ENCODE measurements around the gene MSH3. TPM values are rescaled to one million over a fixed set of nuclear protein-coding genes. Genes with fewer than 3 reads are reported as not detected.

The MSH3 gene
- total RNA-seq, 1 donor from 2014 or later, result 8.7 TPM

- intact Hi-C loops (cut with DNase I), result no loop called here
- Histone ChIP-seq H3K27ac (no peak overlapping the region), H3K4me1 (no peaks in the 10 kb centered on the region), H3K4me3 (no peak overlapping the region), H3K27me3 (no peaks in the 10 kb centered on the region), H3K36me3 (peaks cover 14 to 39% of the 10 kb centered on the region in 2 donors), H3K9me3 (no peaks in the 10 kb centered on the region)
- TF ChIP-seq CTCF (IDR thresholded peaks at IDR 0.05), result no peak
- DNase-seq (ENCODE audit: low spot score in 2 of 2), result no peak
Measured at GRCh38 chr5:80667384-80667783, 12.9 kb downstream of the MSH3 start.

DNA sequence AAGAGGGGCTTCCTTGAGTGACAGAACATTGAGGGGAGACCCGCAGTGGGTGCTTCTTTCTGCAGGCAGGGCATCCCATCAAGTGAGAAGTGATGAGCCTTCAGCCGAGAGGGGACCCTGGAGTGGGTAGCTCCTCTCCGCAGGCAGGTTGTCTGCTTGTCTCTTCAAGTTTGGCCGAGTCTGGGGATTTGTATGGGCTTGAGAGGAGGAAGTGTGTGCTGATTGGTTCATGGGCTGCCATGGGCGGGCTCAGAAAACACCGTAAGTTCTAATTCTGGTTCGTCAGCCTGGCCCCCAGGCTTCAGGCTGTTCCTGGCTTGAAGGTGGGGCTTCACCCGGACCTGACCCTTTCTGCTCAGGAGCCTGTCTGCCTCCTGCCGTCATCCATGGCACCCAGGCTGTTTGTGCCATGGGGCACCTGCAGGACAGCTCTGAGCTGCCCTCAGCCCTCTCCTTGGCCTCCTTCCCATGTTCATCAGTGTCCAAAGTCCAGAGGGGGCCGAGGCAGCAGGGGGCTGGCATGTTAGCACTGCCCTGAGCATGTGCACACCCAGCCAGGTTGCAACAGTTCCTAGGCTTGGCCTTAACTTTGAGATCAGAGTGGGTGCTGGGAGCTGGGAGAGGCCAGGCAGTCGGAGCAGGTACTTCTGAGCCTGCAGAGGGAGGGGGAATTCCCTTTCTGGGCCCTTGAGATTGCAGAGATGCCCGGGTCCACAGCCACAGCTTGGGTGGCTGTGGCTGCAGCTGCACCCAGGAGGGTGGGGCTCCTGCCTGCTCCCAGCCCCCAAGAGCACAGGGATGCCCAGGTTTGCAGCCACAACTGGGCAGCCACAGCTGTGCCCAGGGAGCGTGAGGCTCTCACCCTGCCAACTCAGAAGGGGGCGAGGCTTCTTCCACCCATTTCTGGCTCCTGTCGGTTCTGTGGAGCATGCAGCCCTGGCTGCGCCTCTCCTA lies 13.8 kb downstream of the MSH3 start:
- H3K27me3 ChIP-seq, result no peaks in the 10 kb centered on the region
- no peaks in the 10 kb centered on the region for H3K9me3 ChIP-seq
- DNase-seq (ENCODE audit: low spot score in 2 of 2), result no peak
- TF ChIP-seq CTCF (IDR thresholded peaks at IDR 0.05), result no peak
- no peak overlapping the region for H3K27ac ChIP-seq
- H3K4me1 ChIP-seq, result no peaks in the 10 kb centered on the region
- peaks cover 18 to 39% of the 10 kb centered on the region in 2 donors for H3K36me3 ChIP-seq
- intact Hi-C loops (cut with DNase I), result no loop called here
- no peak overlapping the region for H3K4me3 ChIP-seq

DNA sequence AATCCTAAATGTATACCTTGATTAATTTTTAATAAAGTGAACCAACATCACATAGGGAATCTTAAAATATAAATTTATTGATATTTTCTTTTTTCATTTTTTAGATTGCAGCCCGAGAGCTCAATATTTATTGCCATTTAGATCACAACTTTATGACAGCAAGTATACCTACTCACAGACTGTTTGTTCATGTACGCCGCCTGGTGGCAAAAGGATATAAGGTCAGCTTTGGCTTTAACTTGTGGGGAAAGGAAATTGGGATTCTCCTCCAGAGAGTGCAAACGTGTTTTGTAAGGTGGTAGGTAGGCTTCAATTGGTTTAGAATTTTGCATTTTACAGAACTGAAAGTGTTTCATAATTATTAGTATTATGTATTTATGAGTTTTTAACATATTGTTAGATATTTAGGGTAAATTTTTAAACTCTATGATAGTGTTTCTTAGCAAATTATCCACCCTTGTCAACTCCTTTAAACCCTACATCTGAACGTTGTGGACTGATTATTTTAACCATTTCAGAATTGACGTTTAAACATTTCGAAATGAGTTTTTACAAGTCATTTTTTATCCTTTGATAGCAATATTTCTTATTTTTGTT lies 17.8 kb downstream of the MSH3 start:
- Histone ChIP-seq H3K4me3 (no peak overlapping the region), H3K9me3 (no peaks in the 10 kb centered on the region), H3K4me1 (no peaks in the 10 kb centered on the region), H3K36me3 (peaks cover 34 to 40% of the 10 kb centered on the region in 2 donors), H3K27me3 (no peaks in the 10 kb centered on the region), H3K27ac (no peak overlapping the region)
- intact Hi-C loops (cut with DNase I), result loop anchor here (5.0 kb wide), 2 partner anchors 185 to 580 kb away; partner anchors contain the start of gene FAM151B
- TF ChIP-seq CTCF (IDR thresholded peaks at IDR 0.05), result peak; percentile 26 to 76 (median 75)
- DNase-seq (ENCODE audit: low spot score in 2 of 2), result peak in 1 of 2 donors; percentile 77

DNA sequence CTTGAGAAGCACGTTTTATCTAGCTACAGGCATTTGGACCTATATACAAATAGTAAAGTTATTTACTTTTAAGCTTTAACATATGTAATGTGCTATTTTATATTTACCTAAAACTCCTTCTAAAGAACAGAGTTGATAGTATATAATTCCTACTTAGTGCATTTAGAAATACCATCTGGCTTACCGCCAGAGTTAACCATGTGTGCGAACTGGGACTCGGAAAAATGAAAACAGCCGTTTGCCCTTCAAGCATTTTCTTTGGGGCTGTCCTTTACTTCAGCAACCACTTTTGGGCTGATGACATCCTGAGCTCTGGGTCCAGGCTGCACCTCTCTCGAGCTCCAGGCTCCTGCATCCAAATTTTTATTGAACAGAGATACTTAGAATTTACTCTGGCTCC lies 22.3 kb downstream of the MSH3 start:
- no peak for TF ChIP-seq CTCF (IDR thresholded peaks at IDR 0.05)
- H3K27me3 ChIP-seq, result no peaks in the 10 kb centered on the region
- no peaks in the 10 kb centered on the region for H3K4me1 ChIP-seq
- no peaks in the 10 kb centered on the region for H3K9me3 ChIP-seq
- no peak overlapping the region for H3K4me3 ChIP-seq
- H3K27ac ChIP-seq, result no peak overlapping the region
- intact Hi-C loops (cut with DNase I), result no loop called here
- H3K36me3 ChIP-seq, result peaks cover 37 to 41% of the 10 kb centered on the region in 2 donors
- no peak for DNase-seq (ENCODE audit: low spot score in 2 of 2)

DNA sequence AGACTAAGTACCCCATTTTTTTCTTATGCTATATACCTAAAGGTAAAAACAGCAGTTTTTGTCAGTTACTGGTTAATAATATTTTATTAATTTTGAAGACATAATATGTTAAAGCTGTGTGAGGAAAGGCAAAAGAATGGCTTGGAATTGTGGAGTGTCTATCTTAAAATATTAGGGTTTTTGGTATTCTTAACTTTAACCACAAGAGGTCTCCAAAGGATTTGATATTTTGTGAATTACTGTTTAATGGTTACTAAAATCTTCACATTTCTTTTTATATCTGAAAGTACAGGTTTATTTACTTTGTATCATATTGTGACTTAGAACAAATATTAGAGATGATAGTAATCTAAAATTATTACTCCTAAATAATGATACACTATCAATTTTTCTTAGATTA lies 32.3 kb downstream of the MSH3 start:
- peak in 1 of 3 experiments; percentile 30 for TF ChIP-seq CTCF (IDR thresholded peaks at IDR 0.05)
- Histone ChIP-seq H3K27me3 (no peaks in the 10 kb centered on the region), H3K4me3 (no peak overlapping the region), H3K9me3 (peaks cover 0 to 7% of the 10 kb centered on the region in 2 donors), H3K36me3 (peaks cover 0 to 8% of the 10 kb centered on the region in 2 donors), H3K27ac (no peak overlapping the region), H3K4me1 (no peaks in the 10 kb centered on the region)
- intact Hi-C loops (cut with DNase I), result loop anchor here (5.0 kb wide), 1 partner anchor 511 kb away; no protein-coding TSS in a partner anchor
- no peak for DNase-seq (ENCODE audit: low spot score in 2 of 2)

All from ascending aorta (tissue), 2 donors.